Globus pallidus (tissue), 1 donor: ENCODE data around the gene CLDN11.

ENCODE experiments used
- DNase-seq: peaks from one replicate; pipeline ENCODE4 v3.0.0-alpha.2; 2015; ENCODE audit warnings: low spot score

Gene CLDN11

GRCh38 chr3:170426240-170426797, 7.7 kb downstream of the CLDN11 start:
- DNase-seq = no peak

GRCh38 chr3:170428095-170428494, 9.4 kb downstream of the CLDN11 start:
- no peak for DNase-seq

- no peak for DNase-seq
These were observed 10.4 kb downstream of the CLDN11 start for GRCh38 chr3:170429050-170429449.

- no peak for DNase-seq
These were observed 12.4 kb downstream of the CLDN11 start for GRCh38 chr3:170431054-170431453.

GRCh38 chr3:170432416-170432815, 13.7 kb downstream of the CLDN11 start:
- DNase-seq = no peak

GRCh38 chr3:170436697-170437096, 18.0 kb downstream of the CLDN11 start:
- peak; percentile 62 for DNase-seq

- DNase-seq = peak; percentile 96
These were observed 18.5 kb downstream of the CLDN11 start for GRCh38 chr3:170437176-170437575.

GRCh38 chr3:170437696-170438407, 19.2 kb downstream of the CLDN11 start:
- peak; percentile 63 for DNase-seq

- no peak for DNase-seq
These were observed 20.2 kb downstream of the CLDN11 start for GRCh38 chr3:170438836-170439235.

GRCh38 chr3:170440344-170440743, 21.7 kb downstream of the CLDN11 start:
- no peak for DNase-seq

- DNase-seq = no peak
These were observed 22.7 kb downstream of the CLDN11 start for GRCh38 chr3:170441412-170441811.

GRCh38 chr3:170442947-170443346, 24.3 kb downstream of the CLDN11 start:
- DNase-seq = no peak

GRCh38 chr3:170443457-170443856, 24.8 kb downstream of the CLDN11 start:
- no peak for DNase-seq

- DNase-seq = peak; percentile 64
These were observed 29.9 kb downstream of the CLDN11 start for GRCh38 chr3:170448584-170448983.

- no peak for DNase-seq
These were observed 31.4 kb downstream of the CLDN11 start for GRCh38 chr3:170450039-170450438.

GRCh38 chr3:170454509-170454908, 35.8 kb downstream of the CLDN11 start:
- no peak for DNase-seq

- DNase-seq = no peak
These were observed 39.6 kb downstream of the CLDN11 start for GRCh38 chr3:170458285-170458684.

GRCh38 chr3:170463011-170463410, 44.3 kb downstream of the CLDN11 start:
- DNase-seq = no peak

GRCh38 chr3:170465955-170466354, 47.3 kb downstream of the CLDN11 start:
- DNase-seq = no peak

- DNase-seq = peak; percentile 94
These were observed 48.3 kb downstream of the CLDN11 start for GRCh38 chr3:170467007-170467406.

GRCh38 chr3:170467571-170468147, 49.0 kb downstream of the CLDN11 start:
- DNase-seq = peak; percentile 55

- peak; percentile 54 for DNase-seq
These were observed 50.7 kb downstream of the CLDN11 start for GRCh38 chr3:170469151-170470062.
